K562 (cell line): ENCODE data around the gene MYO1F. TPM values are rescaled to one million over a fixed set of nuclear protein-coding genes. Genes with fewer than 3 reads are reported as not detected.

Experiments used
- CSDE1 ChIP-seq, 2 experiments: fragments of 450-650 bp; IDR thresholded peaks; 2 replicates each; pipeline ENCODE4 v1.6.1; 2016; ENCODE audit warnings: mild to moderate bottlenecking in 1 of 2
- CTBP1 ChIP-seq: fragments of 450-650 bp; IDR thresholded peaks from 2 replicates; pipeline ENCODE4 v1.6.1; 2016; ENCODE audit warnings: borderline replicate concordance
- SOX6 ChIP-seq: fragments of 450-650 bp; IDR thresholded peaks from 2 replicates; pipeline ENCODE4 v1.6.1; 2014; ENCODE audit warnings: mild to moderate bottlenecking
- TCF7 ChIP-seq: sonication (generic); IDR thresholded peaks from 2 replicates; pipeline ENCODE4 v1.6.1; 2016; ENCODE audit warnings: antibody characterized with exemption, borderline replicate concordance
- TOE1 ChIP-seq, 2 experiments: fragments of 450-650 bp in 1 of 2; sonication (generic) in 1 of 2; formaldehyde crosslinking in 1 of 2; IDR thresholded peaks; 2 replicates each; pipeline versions ENCODE4 v1.7.1 to v1.8.0; 2016 to 2022; ENCODE audit warnings: borderline replicate concordance in 2 of 2, mild to moderate bottlenecking in 2 of 2, antibody characterized with exemption in 1 of 2, inconsistent platforms in 1 of 2, low read depth in 1 of 2, missing genetic modification reagents in 1 of 2, moderate library complexity in 1 of 2
- TRIM24 ChIP-seq, 2 experiments: fragments of 450-650 bp; IDR thresholded peaks; 2 replicates each; pipeline ENCODE4 v1.6.1; 2016
- YY1 ChIP-seq, 3 experiments: IDR thresholded peaks; 2 replicates each; pipeline ENCODE4 v1.6.1; 2011; ENCODE audit warnings: low read length in 2 of 3, mild to moderate bottlenecking in 2 of 3, moderate library complexity in 2 of 3, borderline replicate concordance in 1 of 3, control low read depth in 1 of 3, low read depth in 1 of 3; ENCODE audit not compliant: insufficient read depth in 3 of 3, insufficient replicate concordance in 2 of 3, control insufficient read depth in 1 of 3, insufficient read length in 1 of 3; ENCODE audit errors: extremely low read depth in 1 of 3
- ZBTB7A ChIP-seq: IDR thresholded peaks from 2 replicates; pipeline ENCODE4 v1.6.1; 2011; ENCODE audit warnings: low read depth, mild to moderate bottlenecking, low read length, moderate library complexity, borderline replicate concordance; ENCODE audit not compliant: control insufficient read depth
- ZNF318 ChIP-seq, 2 experiments: fragments of 450-650 bp; IDR thresholded peaks; 2 replicates each; pipeline ENCODE4 v1.6.1; 2016; ENCODE audit warnings: mild to moderate bottlenecking in 2 of 2, borderline replicate concordance in 1 of 2, low read depth in 1 of 2, moderate library complexity in 1 of 2
- ZNF717 ChIP-seq: fragments of 250-450 bp; sonication (Bioruptor Pico); IDR thresholded peaks from 2 replicates; pipeline ENCODE4 v1.5.0; 2021
- polyA plus RNA-seq, 8 experiments: library from polyadenylated mRNA; depleted of rRNA in 4 of 8; stranded (reverse) in 5 of 8; unstranded in 3 of 8; fragments of >200 nt; fragmentation: Nextera tagmentation in 2 of 8; fragmentation: Illumina TruSeq in 1 of 8; extraction: Ambion mirVana in 2 of 8; extraction: Trizol in 1 of 8; gene quantifications; 2 replicates each; pipeline versions ENCODE4 v1.2.1 to v1.2.3, GENCODE V29; 2011 to 2014; ENCODE audit warnings: inconsistent platforms in 1 of 8, missing spikeins in 1 of 8
- total RNA-seq, 7 experiments: library from RNA; depleted of rRNA in 6 of 7; stranded (reverse); fragments of >200 nt in 6 of 7; fragmentation: Illumina TruSeq in 2 of 7; extraction: Trizol in 2 of 7; gene quantifications; 2 replicates each; pipeline versions ENCODE4 v1.2.1 to v1.2.3, GENCODE V29; 2011 to 2021; ENCODE audit warnings: low replicate concordance in 1 of 7
- TF ChIP-seq, protein P1 (sequence below), 2 experiments: fragments of 450-650 bp; IDR thresholded peaks; 2 replicates each; pipeline ENCODE4 v1.6.1; 2018; ENCODE audit warnings: mild to moderate bottlenecking in 2 of 2, low read depth in 1 of 2; ENCODE audit not compliant: partially characterized antibody in 2 of 2
- TF ChIP-seq, protein P2 (sequence below): fragments of 250-450 bp; sonication (Bioruptor Pico); IDR thresholded peaks from 2 replicates; pipeline ENCODE4 v1.4.0; 2020

The MYO1F gene
- total and polyA plus RNA-seq, 9 of the 15 experiments (the other 6 are each of a cell fraction or from before 2014, with no cell fraction given): 0.78 to 9.4 (median 4.3) TPM

DNA sequence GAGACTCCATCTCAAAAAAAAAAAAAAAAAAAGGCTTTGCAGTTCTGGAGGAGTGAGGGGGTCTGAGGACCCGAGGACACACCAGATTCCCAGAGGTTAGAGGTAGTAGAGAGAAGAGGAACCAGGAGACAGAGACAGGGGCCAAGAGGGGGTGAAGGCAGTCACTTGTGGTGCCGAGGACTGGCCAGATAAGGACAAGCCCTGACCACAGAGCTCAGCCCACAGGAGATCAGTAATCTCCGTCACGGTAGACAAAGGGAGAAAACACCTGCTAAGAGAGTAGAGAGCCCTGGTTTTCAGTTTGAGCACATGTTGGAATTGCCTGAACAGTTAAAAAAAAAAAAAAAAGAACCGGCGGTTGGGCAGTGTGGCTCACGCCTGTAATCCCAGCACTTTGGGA is 73.1 kb downstream of the MYO1F start (continued):
- TF ChIP-seq TOE1 (IDR thresholded peaks at IDR 0.05; ENCODE audit: borderline replicate concordance): no peak
- no peak for TF ChIP-seq TOE1 (CRISPR knock-in tag; IDR thresholded peaks at IDR 0.05; ENCODE audit: borderline replicate concordance, low read depth)
- TF ChIP-seq YY1 (IDR thresholded peaks at IDR 0.05; ENCODE audit: borderline replicate concordance in 1 of 3, control insufficient read depth in 1 of 3, extremely low read depth in 1 of 3, insufficient read depth in 3 of 3, insufficient read length in 1 of 3, insufficient replicate concordance in 2 of 3, low read depth in 1 of 3, low read length in 2 of 3): no peak
- peak; percentile 89 for TF ChIP-seq SOX6
- TF ChIP-seq ZNF717 (CRISPR knock-in tag): no peak
- no peak for TF ChIP-seq CSDE1 (IDR thresholded peaks at IDR 0.05)
- 0 out of 2 replicates have a peak, but pooled peaks have one; percentile 17 for TF ChIP-seq ZBTB7A
- TF ChIP-seq CTBP1: peak; percentile 63; the same call in 1 of the 2 replicates
- TF ChIP-seq, protein P1, sequence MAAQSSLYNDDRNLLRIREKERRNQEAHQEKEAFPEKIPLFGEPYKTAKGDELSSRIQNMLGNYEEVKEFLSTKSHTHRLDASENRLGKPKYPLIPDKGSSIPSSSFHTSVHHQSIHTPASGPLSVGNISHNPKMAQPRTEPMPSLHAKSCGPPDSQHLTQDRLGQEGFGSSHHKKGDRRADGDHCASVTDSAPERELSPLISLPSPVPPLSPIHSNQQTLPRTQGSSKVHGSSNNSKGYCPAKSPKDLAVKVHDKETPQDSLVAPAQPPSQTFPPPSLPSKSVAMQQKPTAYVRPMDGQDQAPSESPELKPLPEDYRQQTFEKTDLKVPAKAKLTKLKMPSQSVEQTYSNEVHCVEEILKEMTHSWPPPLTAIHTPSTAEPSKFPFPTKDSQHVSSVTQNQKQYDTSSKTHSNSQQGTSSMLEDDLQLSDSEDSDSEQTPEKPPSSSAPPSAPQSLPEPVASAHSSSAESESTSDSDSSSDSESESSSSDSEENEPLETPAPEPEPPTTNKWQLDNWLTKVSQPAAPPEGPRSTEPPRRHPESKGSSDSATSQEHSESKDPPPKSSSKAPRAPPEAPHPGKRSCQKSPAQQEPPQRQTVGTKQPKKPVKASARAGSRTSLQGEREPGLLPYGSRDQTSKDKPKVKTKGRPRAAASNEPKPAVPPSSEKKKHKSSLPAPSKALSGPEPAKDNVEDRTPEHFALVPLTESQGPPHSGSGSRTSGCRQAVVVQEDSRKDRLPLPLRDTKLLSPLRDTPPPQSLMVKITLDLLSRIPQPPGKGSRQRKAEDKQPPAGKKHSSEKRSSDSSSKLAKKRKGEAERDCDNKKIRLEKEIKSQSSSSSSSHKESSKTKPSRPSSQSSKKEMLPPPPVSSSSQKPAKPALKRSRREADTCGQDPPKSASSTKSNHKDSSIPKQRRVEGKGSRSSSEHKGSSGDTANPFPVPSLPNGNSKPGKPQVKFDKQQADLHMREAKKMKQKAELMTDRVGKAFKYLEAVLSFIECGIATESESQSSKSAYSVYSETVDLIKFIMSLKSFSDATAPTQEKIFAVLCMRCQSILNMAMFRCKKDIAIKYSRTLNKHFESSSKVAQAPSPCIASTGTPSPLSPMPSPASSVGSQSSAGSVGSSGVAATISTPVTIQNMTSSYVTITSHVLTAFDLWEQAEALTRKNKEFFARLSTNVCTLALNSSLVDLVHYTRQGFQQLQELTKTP (IDR thresholded peaks at IDR 0.05; ENCODE audit: low read depth in 1 of 2, partially characterized antibody in 2 of 2): no peak
- no peak for TF ChIP-seq TRIM24 (IDR thresholded peaks at IDR 0.05)
- no peak for TF ChIP-seq TCF7
- TF ChIP-seq ZNF318 (IDR thresholded peaks at IDR 0.05; ENCODE audit: borderline replicate concordance in 1 of 2, low read depth in 1 of 2): no peak
- TF ChIP-seq, protein P2, sequence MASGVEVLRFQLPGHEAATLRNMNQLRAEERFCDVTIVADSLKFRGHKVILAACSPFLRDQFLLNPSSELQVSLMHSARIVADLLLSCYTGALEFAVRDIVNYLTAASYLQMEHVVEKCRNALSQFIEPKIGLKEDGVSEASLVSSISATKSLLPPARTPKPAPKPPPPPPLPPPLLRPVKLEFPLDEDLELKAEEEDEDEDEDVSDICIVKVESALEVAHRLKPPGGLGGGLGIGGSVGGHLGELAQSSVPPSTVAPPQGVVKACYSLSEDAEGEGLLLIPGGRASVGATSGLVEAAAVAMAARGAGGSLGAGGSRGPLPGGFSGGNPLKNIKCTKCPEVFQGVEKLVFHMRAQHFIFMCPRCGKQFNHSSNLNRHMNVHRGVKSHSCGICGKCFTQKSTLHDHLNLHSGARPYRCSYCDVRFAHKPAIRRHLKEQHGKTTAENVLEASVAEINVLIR (CRISPR knock-in tag): no peak
